HG02588 (cell line): ENCODE measurements around the gene TOMM5.

Source experiments
- ATAC-seq: cut with Tn5 transposase; IDR thresholded peaks from one replicate; pipeline ENCODE4 v1.9.1; 2021; ENCODE audit warnings: mild to moderate bottlenecking, moderate library complexity; ENCODE audit not compliant: unreplicated experiment

The TOMM5 gene

GRCh38 chr9:37563806-37564513, 28.4 kb downstream of the TOMM5 start:
- ATAC-seq: no peak

GRCh38 chr9:37562826-37563225, 29.6 kb downstream of the TOMM5 start:
- ATAC-seq: no peak

- no peak for ATAC-seq
Observed at GRCh38 chr9:37561682-37562081, 30.7 kb downstream of the TOMM5 start.

- no peak for ATAC-seq
Observed at GRCh38 chr9:37559855-37560592, 32.4 kb downstream of the TOMM5 start.

- no peak for ATAC-seq
Observed at GRCh38 chr9:37559125-37559524, 33.3 kb downstream of the TOMM5 start.

GRCh38 chr9:37555786-37556185, 36.6 kb downstream of the TOMM5 start:
- ATAC-seq: no peak

GRCh38 chr9:37554318-37554717, 38.1 kb downstream of the TOMM5 start:
- ATAC-seq: no peak

- ATAC-seq: no peak
Observed at GRCh38 chr9:37551888-37552287, 40.5 kb downstream of the TOMM5 start.

- no peak for ATAC-seq
Observed at GRCh38 chr9:37551468-37551867, 40.9 kb downstream of the TOMM5 start.

GRCh38 chr9:37550781-37551180, 41.6 kb downstream of the TOMM5 start:
- no peak for ATAC-seq

GRCh38 chr9:37549527-37549926, 42.9 kb downstream of the TOMM5 start:
- no peak for ATAC-seq

- ATAC-seq: no peak
Observed at GRCh38 chr9:37547328-37547878, 45.0 kb downstream of the TOMM5 start.

GRCh38 chr9:37543468-37543867, 48.9 kb downstream of the TOMM5 start:
- no peak for ATAC-seq

GRCh38 chr9:37542895-37543294, 49.5 kb downstream of the TOMM5 start:
- no peak for ATAC-seq

- ATAC-seq: no peak
Observed at GRCh38 chr9:37542488-37542887, 49.9 kb downstream of the TOMM5 start.

- ATAC-seq: no peak
Observed at GRCh38 chr9:37541465-37541864, 50.9 kb downstream of the TOMM5 start.

GRCh38 chr9:37540634-37541033, 51.8 kb downstream of the TOMM5 start:
- ATAC-seq: no peak

GRCh38 chr9:37539634-37540033, 52.8 kb downstream of the TOMM5 start:
- ATAC-seq: no peak
